ENCODE results near the gene IRAG1.
"Not testable (repeated sequence)": the region's sequence is repeated elsewhere in the genome, so short reads cannot be mapped to it uniquely, and the experiment has no call there.

Gene IRAG1

GRCh38 chr11:10699072-10699471 lies 5.5 kb upstream of the IRAG1 start:
- no peak for DNase-seq

- no peak for DNase-seq
Measured at GRCh38 chr11:10697323-10697620, 3.7 kb upstream of the IRAG1 start.

GRCh38 chr11:10696468-10697322 lies 3.1 kb upstream of the IRAG1 start:
- no peak for DNase-seq

GRCh38 chr11:10695833-10696232 lies 2.3 kb upstream of the IRAG1 start:
- no peak for DNase-seq

- no peak for DNase-seq
Measured at GRCh38 chr11:10694486-10695239, 1.1 kb upstream of the IRAG1 start.

- no peak for DNase-seq
Measured at GRCh38 chr11:10692531-10693115, 932 bp downstream of the IRAG1 start.

- DNase-seq: no peak
Measured at GRCh38 chr11:10688401-10688800, 5.2 kb downstream of the IRAG1 start.

- DNase-seq: no peak
Measured at GRCh38 chr11:10686311-10686710, 7.2 kb downstream of the IRAG1 start.

- DNase-seq: no peak
Measured at GRCh38 chr11:10683429-10683828, 10.1 kb downstream of the IRAG1 start.

GRCh38 chr11:10680956-10681487 lies 12.5 kb downstream of the IRAG1 start:
- no peak for DNase-seq

- not testable (repeated sequence) for DNase-seq
Measured at GRCh38 chr11:10680279-10680678, 13.3 kb downstream of the IRAG1 start.

- no peak for DNase-seq
Measured at GRCh38 chr11:10679644-10680043, 13.9 kb downstream of the IRAG1 start.

- no peak for DNase-seq
Measured at GRCh38 chr11:10678101-10678500, 15.5 kb downstream of the IRAG1 start.

- no peak for DNase-seq
Measured at GRCh38 chr11:10676919-10677318, 16.6 kb downstream of the IRAG1 start.

- DNase-seq: no peak
Measured at GRCh38 chr11:10674911-10675440, 18.6 kb downstream of the IRAG1 start.

- no peak for DNase-seq
Measured at GRCh38 chr11:10674440-10674855, 19.1 kb downstream of the IRAG1 start.

- no peak for DNase-seq
Measured at GRCh38 chr11:10673501-10674062, 20.0 kb downstream of the IRAG1 start.

- no peak for DNase-seq
Measured at GRCh38 chr11:10670099-10670498, 23.5 kb downstream of the IRAG1 start.

- no peak for DNase-seq
Measured at GRCh38 chr11:10669258-10670033, 24.1 kb downstream of the IRAG1 start.

- no peak for DNase-seq
Measured at GRCh38 chr11:10667521-10667885, 26.1 kb downstream of the IRAG1 start.

GRCh38 chr11:10666556-10667520 lies 26.7 kb downstream of the IRAG1 start:
- no peak for DNase-seq
